Measurements from ENCODE around the gene ERGIC1. TPM values are rescaled to one million over a fixed set of nuclear protein-coding genes. Genes with fewer than 3 reads are reported as not detected.

Gene ERGIC1
- total and polyA plus RNA-seq, 10 of the 15 experiments (the other 5 are each of a cell fraction or from before 2014, with no cell fraction given), result 8.8 to 104 (median 76.3) TPM

- Histone ChIP-seq H3K4me3 (no peak overlapping the region), H3K36me3 (ENCODE audit: control insufficient read depth in 2 of 2, insufficient read depth in 2 of 2, low read length in 1 of 2) (peaks cover 0 to 4% of the 10 kb centered on the region in 2 experiments; a peak in 1 of 4 replicates), H3K4me2 (ENCODE audit: control insufficient read depth, insufficient read depth) (no peak overlapping the region), H4K20me1 (ENCODE audit: control insufficient read depth, insufficient read depth) (peaks cover 3% of the 10 kb centered on the region; the same call in 1 of the 2 replicates), H3K9me3 (replicated peaks; ENCODE audit: control insufficient read depth, insufficient read depth, low read length) (no peaks in the 10 kb centered on the region), H3K27me3 (replicated peaks in 1 of 2; ENCODE audit: control insufficient read depth in 2 of 2, insufficient read depth in 2 of 2, low read length in 1 of 2) (no peaks in the 10 kb centered on the region), H3K79me2 (ENCODE audit: control insufficient read depth, insufficient read depth, low read length) (peaks cover 4% of the 10 kb centered on the region), H2AFZ (ENCODE audit: control insufficient read depth, low read depth, low read length) (no peak overlapping the region), H3K4me1 (ENCODE audit: control insufficient read depth, insufficient read depth, low read length) (peaks cover 3% of the 10 kb centered on the region; the same call in 1 of the 2 replicates), H3K27ac (ENCODE audit: control insufficient read depth, insufficient read depth) (no peak overlapping the region), H3K9ac (ENCODE audit: control insufficient read depth, insufficient read depth, low read length) (no peak overlapping the region)
- SMC1A ChIA-PET (ENCODE audit: uncharacterized antibody, unreplicated experiment), result no interaction called here
- intact Hi-C loops (cut with micrococcal nuclease; ENCODE audit: unreplicated experiment), result no loop called here
- CTCF ChIA-PET, result interaction anchor here (0.9 kb wide), 1 partner anchor 154 kb away, joined by 4 read pairs; no protein-coding TSS in a partner anchor
- DNase-seq (ENCODE audit: low read depth, low spot score) (no peak), FAIRE-seq (peak; percentile 56), ATAC-seq (no peak)
- RAD21 ChIA-PET (ENCODE audit: unreplicated experiment), result no interaction called here
- no TSS peak for BruUV-seq (replicated peaks)
- POLR2A ChIA-PET, result no interaction called here
- 75% methylated on average over 9 of the region's 9 CpGs for WGBS (ENCODE audit: insufficient coverage, insufficient replicate concordance, low lambda C conversion rate, missing lambda C conversion rate)
- no peak for TF ChIP-seq RUNX3 (IDR thresholded peaks at IDR 0.05; ENCODE audit: low read length)
- in situ Hi-C loops (cut with MboI), result no loop called here
Measured at GRCh38 chr5:172868436-172868923, 34.4 kb downstream of the ERGIC1 start.

GRCh38 chr5:172868924-172869591 is 35.0 kb downstream of the ERGIC1 start:
- no peak overlapping the region for H2AFZ ChIP-seq (ENCODE audit: control insufficient read depth, low read depth, low read length)
- DNase-seq (ENCODE audit: low read depth, low spot score) (no peak), ATAC-seq (0 out of 3 replicates have a peak, but pooled peaks have one; percentile 20), FAIRE-seq (no peak)
- ChIA-PET RAD21 (ENCODE audit: unreplicated experiment) (no interaction called here), POLR2A (no interaction called here), CTCF (no interaction called here), SMC1A (ENCODE audit: uncharacterized antibody, unreplicated experiment) (interaction anchor here (1.1 kb wide), 1 partner anchor 17 kb away, joined by 3 read pairs; no protein-coding TSS in a partner anchor)
- no peak overlapping the region for H3K9ac ChIP-seq (ENCODE audit: control insufficient read depth, insufficient read depth, low read length)
- peaks cover 3% of the 10 kb centered on the region; the same call in 1 of the 2 replicates for H4K20me1 ChIP-seq (ENCODE audit: control insufficient read depth, insufficient read depth)
- intact Hi-C loops (cut with micrococcal nuclease; ENCODE audit: unreplicated experiment) (no loop called here), in situ Hi-C loops (cut with MboI) (no loop called here)
- no peak overlapping the region for H3K4me2 ChIP-seq (ENCODE audit: control insufficient read depth, insufficient read depth)
- H3K36me3 ChIP-seq (ENCODE audit: control insufficient read depth in 2 of 2, insufficient read depth in 2 of 2, low read length in 1 of 2), result peaks cover 0 to 4% of the 10 kb centered on the region in 2 experiments; a peak in 1 of 4 replicates
- 79% methylated on average over 10 of the region's 10 CpGs for WGBS (ENCODE audit: insufficient coverage, insufficient replicate concordance, low lambda C conversion rate, missing lambda C conversion rate)
- H3K27me3 ChIP-seq (replicated peaks in 1 of 2; ENCODE audit: control insufficient read depth in 2 of 2, insufficient read depth in 2 of 2, low read length in 1 of 2), result no peaks in the 10 kb centered on the region
- no TSS peak for BruUV-seq (replicated peaks)
- H3K27ac ChIP-seq (ENCODE audit: control insufficient read depth, insufficient read depth), result no peak overlapping the region
- peaks cover 5% of the 10 kb centered on the region for H3K79me2 ChIP-seq (ENCODE audit: control insufficient read depth, insufficient read depth, low read length)
- peaks cover 3% of the 10 kb centered on the region; the same call in 1 of the 2 replicates for H3K4me1 ChIP-seq (ENCODE audit: control insufficient read depth, insufficient read depth, low read length)
- H3K4me3 ChIP-seq, result no peak overlapping the region
- no peaks in the 10 kb centered on the region for H3K9me3 ChIP-seq (replicated peaks; ENCODE audit: control insufficient read depth, insufficient read depth, low read length)
- no peak for TF ChIP-seq ZNF622 (IDR thresholded peaks at IDR 0.05)
- TF ChIP-seq ETV6 (conservative IDR thresholded peaks at IDR 0.05 in 1 of 2, IDR thresholded peaks at IDR 0.05 in 1 of 2; ENCODE audit: borderline replicate concordance in 1 of 2, low read depth in 1 of 2), result no peak
- TF ChIP-seq USF2 (IDR thresholded peaks at IDR 0.05; ENCODE audit: borderline replicate concordance, low read depth, low read length), result no peak
- peak; percentile 20 for TF ChIP-seq BCL3 (IDR thresholded peaks at IDR 0.05; ENCODE audit: borderline replicate concordance, insufficient read depth, low read depth, low read length, poor library complexity, severe bottlenecking)
- no peak for TF ChIP-seq USF1 (IDR thresholded peaks at IDR 0.05; ENCODE audit: borderline replicate concordance, extremely low read length, insufficient read depth, low read depth, low read length)
- no peak for TF ChIP-seq EED (IDR thresholded peaks at IDR 0.05; ENCODE audit: low read depth)
